SK-N-SH treated with all-trans-retinoic acid at 6 μM for 48 hours (cell line): ENCODE measurements around the gene TALDO1.

Experiments
- ATAC-seq: fragments of 200-7000 bp; cut with Tn5 transposase; 3 replicates; pipeline ENCODE4 v1.9.1; 2020; ENCODE audit warnings: mild to moderate bottlenecking, moderate library complexity
- ARNTL ChIP-seq: fragments of 450-650 bp; formaldehyde crosslinking; IDR thresholded peaks from 2 replicates; pipeline ENCODE4 v1.5.0; 2020; ENCODE audit warnings: low read depth, mild to moderate bottlenecking, moderate library complexity, borderline replicate concordance
- BACH2 ChIP-seq: fragments of 250-450 bp; sonication (Bioruptor Pico); IDR thresholded peaks from 2 replicates; pipeline ENCODE4 v1.9.0; 2021; ENCODE audit warnings: mild to moderate bottlenecking, borderline replicate concordance
- CREB5 ChIP-seq: fragments of 250-450 bp; sonication (Bioruptor Pico); IDR thresholded peaks from 2 replicates; pipeline ENCODE4 v1.5.1; 2020; ENCODE audit warnings: low read depth, mild to moderate bottlenecking, moderate library complexity
- ESRRG ChIP-seq: fragments of 250-450 bp; sonication (Bioruptor Pico); IDR thresholded peaks from 2 replicates; pipeline ENCODE4 v1.6.1; 2021; ENCODE audit warnings: mild to moderate bottlenecking
- GLIS3 ChIP-seq: fragments of 250-450 bp; sonication (Bioruptor Pico); IDR thresholded peaks from 2 replicates; pipeline ENCODE4 v1.5.0; 2020; ENCODE audit warnings: mild to moderate bottlenecking, moderate library complexity
- ISL1 ChIP-seq: fragments of 250-450 bp; sonication (Bioruptor Pico); IDR thresholded peaks from 2 replicates; pipeline ENCODE4 v2.1.2; 2022; ENCODE audit warnings: mild to moderate bottlenecking, moderate library complexity
- PATZ1 ChIP-seq: fragments of 250-450 bp; sonication (Bioruptor Pico); IDR thresholded peaks from 2 replicates; pipeline ENCODE4 v1.8.0; 2020; ENCODE audit warnings: mild to moderate bottlenecking, moderate library complexity, borderline replicate concordance
- POU6F1 ChIP-seq: fragments of 250-450 bp; sonication (Bioruptor Pico); IDR thresholded peaks from 2 replicates; pipeline ENCODE4 v1.8.0; 2021; ENCODE audit warnings: low read depth, mild to moderate bottlenecking, moderate library complexity, borderline replicate concordance
- PPARA ChIP-seq: fragments of 250-450 bp; sonication (Bioruptor Pico); IDR thresholded peaks from 2 replicates; pipeline ENCODE4 v1.5.0; 2020; ENCODE audit warnings: mild to moderate bottlenecking, borderline replicate concordance
- SNAI2 ChIP-seq: fragments of 250-450 bp; sonication (Bioruptor Pico); IDR thresholded peaks from 2 replicates; pipeline ENCODE4 v1.5.0; 2020; ENCODE audit warnings: mild to moderate bottlenecking, moderate library complexity
- TCF4 ChIP-seq: fragments of 250-450 bp; sonication (Bioruptor Pico); IDR thresholded peaks from 2 replicates; pipeline ENCODE4 v1.8.0; 2021; ENCODE audit warnings: mild to moderate bottlenecking, moderate library complexity, borderline replicate concordance
- TOX ChIP-seq: fragments of 250-450 bp; sonication (Bioruptor Pico); IDR thresholded peaks from 2 replicates; pipeline ENCODE4 v1.8.0; 2021; ENCODE audit warnings: mild to moderate bottlenecking, moderate library complexity, borderline replicate concordance
- ZC3H10 ChIP-seq: fragments of 250-450 bp; sonication (Bioruptor Pico); IDR thresholded peaks from 2 replicates; pipeline ENCODE4 v1.5.1; 2021; ENCODE audit warnings: mild to moderate bottlenecking, moderate library complexity
- ZFP30 ChIP-seq: fragments of 450-650 bp; formaldehyde crosslinking; IDR thresholded peaks from 2 replicates; pipeline ENCODE4 v1.5.0; 2022; ENCODE audit warnings: mild to moderate bottlenecking, moderate library complexity
- ZNF565 ChIP-seq: fragments of 450-650 bp; formaldehyde crosslinking; conservative IDR thresholded peaks from 2 replicates; pipeline ENCODE4 v1.5.0; 2020; ENCODE audit warnings: low read depth, mild to moderate bottlenecking, moderate library complexity
- ZNF70 ChIP-seq: fragments of 450-650 bp; formaldehyde crosslinking; IDR thresholded peaks from 2 replicates; pipeline ENCODE4 v1.5.0; 2020; ENCODE audit warnings: mild to moderate bottlenecking, moderate library complexity
- ZNF8 ChIP-seq: fragments of 450-650 bp; formaldehyde crosslinking; IDR thresholded peaks from 2 replicates; pipeline ENCODE4 v1.5.0; 2020; ENCODE audit warnings: mild to moderate bottlenecking, moderate library complexity
- TF ChIP-seq, protein P1 (sequence below): fragments of 250-450 bp; sonication (Bioruptor Pico); IDR thresholded peaks from 2 replicates; pipeline ENCODE4 v1.5.0; 2020; ENCODE audit warnings: mild to moderate bottlenecking, moderate library complexity
- TF ChIP-seq, protein P2 (sequence below): fragments of 250-450 bp; sonication (Bioruptor Pico); IDR thresholded peaks from 2 replicates; pipeline ENCODE4 v1.5.1; 2021; ENCODE audit warnings: mild to moderate bottlenecking, moderate library complexity

Gene TALDO1

DNA sequence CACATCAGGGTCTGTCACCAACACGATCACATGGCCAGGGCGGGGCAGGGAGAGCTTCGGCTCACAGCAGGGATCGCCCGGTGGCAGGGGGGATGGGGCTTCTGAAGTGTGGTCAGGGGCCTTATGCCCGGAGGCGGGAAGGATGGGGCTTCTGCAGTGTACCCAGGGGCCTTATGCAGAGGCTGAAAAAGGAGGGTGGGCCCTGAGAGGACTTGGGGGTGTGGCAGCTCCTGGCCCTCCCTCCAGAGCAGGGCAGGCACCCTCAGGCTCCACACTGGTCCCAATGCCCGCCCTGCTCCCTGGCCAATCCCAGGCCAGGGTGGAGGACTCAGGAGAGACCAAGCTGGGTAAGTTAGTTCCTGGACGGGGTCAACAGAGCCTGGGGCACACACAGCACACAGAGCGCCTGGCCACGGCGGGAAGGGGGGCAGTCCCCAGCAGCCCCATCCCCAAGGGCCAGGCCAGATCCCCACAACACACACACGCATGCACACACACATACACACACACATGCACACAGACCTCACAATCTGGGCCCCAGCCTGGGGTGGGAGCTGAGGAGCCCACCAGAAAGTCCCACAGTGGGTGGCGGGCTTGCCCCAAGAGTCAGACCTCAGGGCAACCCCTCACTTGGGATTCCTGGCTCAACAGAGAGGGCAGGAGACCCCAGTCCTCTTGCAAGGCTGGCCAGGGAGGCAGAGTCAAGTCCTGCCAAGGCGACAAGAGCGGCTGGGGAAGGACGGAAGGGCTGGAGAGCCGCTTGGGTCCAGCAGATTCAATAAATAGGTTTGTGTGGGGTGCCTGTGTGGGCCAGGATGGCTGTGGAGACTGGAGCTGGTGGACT is 43.7 kb downstream of the TALDO1 start (continued):
- TF ChIP-seq PATZ1, result no peak
- no peak for TF ChIP-seq ESRRG

DNA sequence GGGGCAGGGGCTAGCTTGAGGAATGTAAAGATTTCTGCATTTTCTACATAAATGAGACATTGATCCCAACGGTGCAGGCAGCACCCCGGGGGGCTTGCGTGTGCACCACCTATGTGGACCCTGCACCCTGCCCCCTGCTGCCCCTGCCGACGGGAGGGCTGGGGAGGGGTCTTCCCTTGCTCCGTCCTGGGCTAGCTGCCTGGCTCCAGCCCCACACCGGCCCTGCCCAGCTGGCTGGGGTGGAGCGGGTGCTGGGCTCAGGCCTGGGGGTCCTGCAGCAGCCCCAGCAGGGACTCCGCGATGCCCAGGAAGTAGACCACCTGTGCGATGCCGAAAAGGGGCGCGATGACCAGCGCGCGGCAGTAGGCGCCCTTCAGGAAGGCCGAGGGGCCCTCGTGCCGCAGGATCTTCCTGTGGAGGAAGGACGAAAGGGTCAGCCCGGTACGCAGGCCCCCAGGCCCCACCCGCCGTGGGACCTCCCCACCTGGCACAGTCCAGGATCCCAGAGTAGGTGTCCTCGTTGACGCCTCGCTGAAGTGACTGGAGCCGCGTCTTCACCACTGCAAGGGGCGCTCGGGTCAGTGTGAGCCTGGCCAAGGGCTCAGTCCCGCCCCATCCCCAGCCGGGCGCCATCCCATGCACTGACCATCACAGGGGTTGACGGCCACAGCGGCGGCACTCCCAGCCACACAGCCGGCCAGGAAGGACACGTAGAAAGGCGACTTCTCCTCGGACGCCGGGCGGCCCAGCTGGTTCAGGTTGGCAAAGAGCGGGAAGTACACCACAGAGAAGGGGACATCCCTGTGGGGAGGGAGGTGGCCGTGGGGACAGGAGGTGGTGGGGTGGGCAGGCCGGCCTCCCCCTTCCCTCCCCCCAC is 44.6 kb downstream of the TALDO1 start:
- no peak for ATAC-seq
- TF ChIP-seq, protein P1, sequence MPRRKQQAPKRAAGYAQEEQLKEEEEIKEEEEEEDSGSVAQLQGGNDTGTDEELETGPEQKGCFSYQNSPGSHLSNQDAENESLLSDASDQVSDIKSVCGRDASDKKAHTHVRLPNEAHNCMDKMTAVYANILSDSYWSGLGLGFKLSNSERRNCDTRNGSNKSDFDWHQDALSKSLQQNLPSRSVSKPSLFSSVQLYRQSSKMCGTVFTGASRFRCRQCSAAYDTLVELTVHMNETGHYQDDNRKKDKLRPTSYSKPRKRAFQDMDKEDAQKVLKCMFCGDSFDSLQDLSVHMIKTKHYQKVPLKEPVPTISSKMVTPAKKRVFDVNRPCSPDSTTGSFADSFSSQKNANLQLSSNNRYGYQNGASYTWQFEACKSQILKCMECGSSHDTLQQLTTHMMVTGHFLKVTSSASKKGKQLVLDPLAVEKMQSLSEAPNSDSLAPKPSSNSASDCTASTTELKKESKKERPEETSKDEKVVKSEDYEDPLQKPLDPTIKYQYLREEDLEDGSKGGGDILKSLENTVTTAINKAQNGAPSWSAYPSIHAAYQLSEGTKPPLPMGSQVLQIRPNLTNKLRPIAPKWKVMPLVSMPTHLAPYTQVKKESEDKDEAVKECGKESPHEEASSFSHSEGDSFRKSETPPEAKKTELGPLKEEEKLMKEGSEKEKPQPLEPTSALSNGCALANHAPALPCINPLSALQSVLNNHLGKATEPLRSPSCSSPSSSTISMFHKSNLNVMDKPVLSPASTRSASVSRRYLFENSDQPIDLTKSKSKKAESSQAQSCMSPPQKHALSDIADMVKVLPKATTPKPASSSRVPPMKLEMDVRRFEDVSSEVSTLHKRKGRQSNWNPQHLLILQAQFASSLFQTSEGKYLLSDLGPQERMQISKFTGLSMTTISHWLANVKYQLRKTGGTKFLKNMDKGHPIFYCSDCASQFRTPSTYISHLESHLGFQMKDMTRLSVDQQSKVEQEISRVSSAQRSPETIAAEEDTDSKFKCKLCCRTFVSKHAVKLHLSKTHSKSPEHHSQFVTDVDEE (CRISPR knock-in tag), result no peak

GRCh38 chr11:792535-792821 is 45.2 kb downstream of the TALDO1 start:
- no peak for ATAC-seq
- TF ChIP-seq SNAI2 (CRISPR knock-in tag) (no peak), PATZ1 (no peak), ESRRG (no peak), ZNF8 (CRISPR knock-in tag) (no peak), PPARA (no peak), ZNF70 (CRISPR knock-in tag) (no peak), BACH2 (no peak), ZC3H10 (CRISPR knock-in tag) (no peak), POU6F1 (CRISPR knock-in tag) (no peak), TOX (CRISPR knock-in tag) (no peak), CREB5 (CRISPR knock-in tag) (no peak), ZNF565 (CRISPR knock-in tag) (no peak), ARNTL (CRISPR knock-in tag) (no peak), TCF4 (CRISPR knock-in tag) (no peak), GLIS3 (CRISPR knock-in tag) (no peak), ZFP30 (CRISPR knock-in tag) (no peak), ISL1 (no peak)
- TF ChIP-seq, protein P1 (CRISPR knock-in tag), result no peak
- TF ChIP-seq, protein P2, sequence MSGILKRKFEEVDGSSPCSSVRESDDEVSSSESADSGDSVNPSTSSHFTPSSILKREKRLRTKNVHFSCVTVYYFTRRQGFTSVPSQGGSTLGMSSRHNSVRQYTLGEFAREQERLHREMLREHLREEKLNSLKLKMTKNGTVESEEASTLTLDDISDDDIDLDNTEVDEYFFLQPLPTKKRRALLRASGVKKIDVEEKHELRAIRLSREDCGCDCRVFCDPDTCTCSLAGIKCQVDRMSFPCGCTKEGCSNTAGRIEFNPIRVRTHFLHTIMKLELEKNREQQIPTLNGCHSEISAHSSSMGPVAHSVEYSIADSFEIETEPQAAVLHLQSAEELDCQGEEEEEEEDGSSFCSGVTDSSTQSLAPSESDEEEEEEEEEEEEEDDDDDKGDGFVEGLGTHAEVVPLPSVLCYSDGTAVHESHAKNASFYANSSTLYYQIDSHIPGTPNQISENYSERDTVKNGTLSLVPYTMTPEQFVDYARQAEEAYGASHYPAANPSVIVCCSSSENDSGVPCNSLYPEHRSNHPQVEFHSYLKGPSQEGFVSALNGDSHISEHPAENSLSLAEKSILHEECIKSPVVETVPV (CRISPR knock-in tag), result no peak
- TF ChIP-seq, all 23 proteins: peak for 0
